Prostate gland (tissue), 2 donors: ENCODE results near the gene SSTR5.

ENCODE experiments used
- CTCF ChIP-seq, 4 experiments: fragments of 200-600 bp in 2 of 4; fragments of 450-650 bp in 2 of 4; sonication (generic) in 2 of 4; IDR thresholded peaks; 1 replicate in 3 of 4; 2 replicates in 1 of 4; pipeline ENCODE4 v1.5.1; 2016 to 2019; ENCODE audit warnings: antibody characterized with exemption in 4 of 4, mild to moderate bottlenecking in 2 of 4, moderate library complexity in 2 of 4
- POLR2A ChIP-seq: fragments of 450-650 bp; IDR thresholded peaks from one replicate; pipeline ENCODE4 v1.6.1; 2016; ENCODE audit warnings: antibody characterized with exemption, mild to moderate bottlenecking
- POLR2AphosphoS5 ChIP-seq: sonication (generic); formaldehyde crosslinking; IDR thresholded peaks from one replicate; pipeline ENCODE4 v1.6.1; 2017; ENCODE audit warnings: antibody characterized with exemption

- no peak for TF ChIP-seq CTCF (IDR thresholded peaks at IDR 0.05)
- no peak for TF ChIP-seq POLR2AphosphoS5
- no peak for TF ChIP-seq POLR2A
Observed at GRCh38 chr16:1126586-1126985, 54.0 kb downstream of the SSTR5 start.
